HepG2 (cell line): ENCODE results near the gene CBX5. TPM values are rescaled to one million over a fixed set of nuclear protein-coding genes. Genes with fewer than 3 reads are reported as not detected.

Source experiments
- CREB3 ChIP-seq: sonication (generic); formaldehyde crosslinking; IDR thresholded peaks from 2 replicates; pipeline ENCODE4 v1.5.0; 2020; ENCODE audit warnings: missing genetic modification reagents
- EEA1 ChIP-seq: sonication (generic); formaldehyde crosslinking; IDR thresholded peaks from 2 replicates; pipeline ENCODE4 v1.5.1; 2020; ENCODE audit warnings: mild to moderate bottlenecking, missing genetic modification reagents, borderline replicate concordance
- HIC2 ChIP-seq: sonication (generic); formaldehyde crosslinking; IDR thresholded peaks from 2 replicates; pipeline ENCODE4 v1.9.0; 2022; ENCODE audit warnings: low read depth, missing genetic modification reagents
- IRX3 ChIP-seq: sonication (generic); formaldehyde crosslinking; IDR thresholded peaks from 2 replicates; pipeline ENCODE4 v1.8.1; 2023; ENCODE audit warnings: mild to moderate bottlenecking, low read depth, missing genetic modification reagents, borderline replicate concordance
- MYC ChIP-seq: sonication (generic); formaldehyde crosslinking; IDR thresholded peaks from 2 replicates; pipeline ENCODE4 v1.9.0; 2021; ENCODE audit warnings: missing genetic modification reagents, borderline replicate concordance
- NFAT5 ChIP-seq: sonication (generic); formaldehyde crosslinking; IDR thresholded peaks from 2 replicates; pipeline ENCODE4 v1.4.0; 2020; ENCODE audit warnings: missing genetic modification reagents
- PBX2 ChIP-seq: IDR thresholded peaks from 2 replicates; pipeline ENCODE4 v1.6.1; 2016; ENCODE audit warnings: control low read depth
- RAD51 ChIP-seq: fragments of 450-650 bp; IDR thresholded peaks from 2 replicates; pipeline ENCODE4 v1.6.1; 2016; ENCODE audit warnings: borderline replicate concordance
- SNAPC4 ChIP-seq: sonication (generic); formaldehyde crosslinking; IDR thresholded peaks from 2 replicates; pipeline ENCODE4 v1.4.0; 2020; ENCODE audit warnings: mild to moderate bottlenecking, missing genetic modification reagents
- SSRP1 ChIP-seq: IDR thresholded peaks from 2 replicates; pipeline ENCODE4 v1.6.1; 2016; ENCODE audit warnings: control low read depth
- ZNF546 ChIP-seq: sonication (generic); formaldehyde crosslinking; conservative IDR thresholded peaks from 2 replicates; pipeline ENCODE4 v1.8.1; 2023; ENCODE audit warnings: mild to moderate bottlenecking, missing genetic modification reagents
- ZSCAN20 ChIP-seq: sonication (generic); formaldehyde crosslinking; IDR thresholded peaks from 2 replicates; pipeline ENCODE4 v1.4.0; 2020; ENCODE audit warnings: missing genetic modification reagents, mild to moderate bottlenecking, borderline replicate concordance
- ZSCAN21 ChIP-seq: sonication (generic); formaldehyde crosslinking; IDR thresholded peaks from 2 replicates; pipeline ENCODE4 v1.8.0; 2022; ENCODE audit warnings: mild to moderate bottlenecking, missing genetic modification reagents, moderate library complexity, borderline replicate concordance
- polyA plus RNA-seq, 8 experiments: library from polyadenylated mRNA; depleted of rRNA in 3 of 8; stranded (reverse) in 7 of 8; unstranded in 1 of 8; fragments of >200 nt; fragmentation: Illumina TruSeq in 4 of 8; extraction: Trizol in 4 of 8; gene quantifications; 2 replicates each; pipeline versions ENCODE4 v1.2.1 to v1.2.3, GENCODE V29; 2011 to 2016; ENCODE audit warnings: low read depth in 4 of 8, missing spikeins in 1 of 8, mixed read lengths in 1 of 8; ENCODE audit not compliant: insufficient read depth in 1 of 8
- total RNA-seq, 5 experiments: library from RNA; depleted of rRNA; stranded (reverse); fragments of >200 nt; fragmentation: Illumina TruSeq; extraction: Trizol; gene quantifications; 2 replicates each; pipeline ENCODE4 v1.2.3, GENCODE V29; 2016; ENCODE audit warnings: low read depth in 1 of 5

Gene CBX5
- total and polyA plus RNA-seq, 2 of the 13 experiments (the other 11 are each of a cell fraction or from before 2014, with no cell fraction given): 16.0 to 22.2 TPM

GRCh38 chr12:54280468-54281260 lies 742 bp upstream of the CBX5 start, which contains the start of gene HNRNPA1 (continued):
- TF ChIP-seq HIC2 (CRISPR knock-in tag): no peak
- no peak for TF ChIP-seq ZSCAN20 (CRISPR knock-in tag)
- peak; percentile 99 for TF ChIP-seq MYC (CRISPR knock-in tag)
- no peak for TF ChIP-seq ZSCAN21 (CRISPR knock-in tag)
- TF ChIP-seq RAD51: no peak
- peak; percentile 84; the same call in 1 of the 2 replicates for TF ChIP-seq EEA1 (CRISPR knock-in tag)
- peak; percentile 93 for TF ChIP-seq SSRP1 (CRISPR knock-in tag)
- peak; percentile 88 for TF ChIP-seq PBX2 (CRISPR knock-in tag)
- TF ChIP-seq IRX3: no peak
- TF ChIP-seq CREB3 (CRISPR knock-in tag): peak; percentile 90; the same call in 1 of the 2 replicates
- TF ChIP-seq NFAT5 (CRISPR knock-in tag): no peak; the same call in 1 of the 2 replicates
- 0 out of 2 replicates have a peak, but pooled peaks have one; percentile 32 for TF ChIP-seq ZNF546 (CRISPR knock-in tag)
- no peak; the same call in 1 of the 2 replicates for TF ChIP-seq SNAPC4 (CRISPR knock-in tag)
